Upper lobe of left lung (tissue), 6 donors: ENCODE measurements around the gene DPP10. TPM values are rescaled to one million over a fixed set of nuclear protein-coding genes. Genes with fewer than 3 reads are reported as not detected.

Experiments
- ATAC-seq, 2 donors: fragments of 200-7000 bp; cut with Tn5 transposase; one replicate each; pipeline ENCODE4 v1.9.1; 2022; ENCODE audit warnings: mild to moderate bottlenecking in 2 of 2, moderate library complexity in 2 of 2; ENCODE audit not compliant: low FRiP score in 2 of 2
- DNase-seq, 2 donors: peaks; one replicate each; pipeline ENCODE4 v3.0.0-alpha.2; 2019 to 2020
- H3K27ac ChIP-seq, 4 donors: fragments of 200-600 bp; sonication (generic); one replicate each; pipeline ENCODE4 v1.5.1; 2016 to 2019
- H3K27me3 ChIP-seq, 4 donors: fragments of 200-600 bp; sonication (generic); one replicate each; pipeline ENCODE4 v1.5.1; 2017 to 2019
- H3K36me3 ChIP-seq, 4 donors: fragments of 200-600 bp; sonication (generic); one replicate each; pipeline ENCODE4 v1.5.1; 2016 to 2019
- H3K4me1 ChIP-seq, 4 donors: fragments of 200-600 bp; sonication (generic); one replicate each; pipeline ENCODE4 v1.5.1; 2018 to 2019
- H3K4me3 ChIP-seq, 4 donors: fragments of 200-600 bp; sonication (generic); one replicate each; pipeline ENCODE4 v1.5.1; 2017 to 2019; ENCODE audit warnings: mild to moderate bottlenecking in 2 of 4, moderate library complexity in 1 of 4
- H3K9me3 ChIP-seq, 4 donors: fragments of 200-600 bp; sonication (generic); one replicate each; pipeline ENCODE4 v1.5.1; 2018 to 2019
- CTCF ChIP-seq, 6 experiments: fragments of 450-650 bp in 4 of 6; fragments of 200-600 bp in 2 of 6; sonication (generic) in 2 of 6; IDR thresholded peaks; one replicate each; pipeline ENCODE4 v1.5.1; 2016 to 2019; ENCODE audit warnings: antibody characterized with exemption in 6 of 6
- EP300 ChIP-seq, 4 donors: sonication (generic); formaldehyde crosslinking; IDR thresholded peaks; one replicate each; pipeline ENCODE4 v1.5.1; 2017; ENCODE audit warnings: antibody characterized with exemption in 4 of 4, control low read depth in 2 of 4
- POLR2A ChIP-seq, 4 donors: fragments of 450-650 bp; IDR thresholded peaks; one replicate each; pipeline ENCODE4 v1.5.1; 2016 to 2017; ENCODE audit warnings: antibody characterized with exemption in 4 of 4, mild to moderate bottlenecking in 2 of 4
- POLR2AphosphoS5 ChIP-seq, 2 donors: sonication (generic); formaldehyde crosslinking; IDR thresholded peaks; one replicate each; pipeline ENCODE4 v1.5.1; 2017; ENCODE audit warnings: antibody characterized with exemption in 2 of 2
- WGBS, 2 donors: methylation state at CpG; one replicate each; pipeline ENCODE4 v1.1.5; 2017 to 2018; 5-methylcytosine and 5-hydroxymethylcytosine counted together
- total RNA-seq, 6 donors: library from RNA; depleted of rRNA in 4 of 6; stranded (reverse); fragments of >200 nt in 4 of 6; gene quantifications; one replicate each; pipeline versions ENCODE4 v1.1.0 to v1.2.1, GENCODE V29; 2016 to 2021
- donor health status: DM: no; HTN: no; CAD: no; lungs with moderate emphysema.
- donor health status: DM: no; HTN: yes; CAD: no; lungs with severe emphysema.

DPP10 gene
- total RNA-seq, 6 donors from 2014 or later = 0.46 to 1.7 (median 0.77) TPM; not detected in 2

- DNase-seq (no peak), ATAC-seq (no peak)
- WGBS, 2 donors = 91 to 92% methylated on average over 3 of the region's 3 CpGs
- no peaks in the 10 kb centered on the region for H3K36me3 ChIP-seq
- H3K27ac ChIP-seq = no peak overlapping the region
- no peaks in the 10 kb centered on the region for H3K27me3 ChIP-seq
- TF ChIP-seq POLR2AphosphoS5 (IDR thresholded peaks at IDR 0.05) = no peak
- TF ChIP-seq POLR2A (IDR thresholded peaks at IDR 0.05) = no peak
- TF ChIP-seq EP300 (IDR thresholded peaks at IDR 0.05) = no peak
- H3K4me1 ChIP-seq = peaks cover 0 to 6% (median 0%) of the 10 kb centered on the region in 4 donors
- no peaks in the 10 kb centered on the region for H3K9me3 ChIP-seq
- no peak overlapping the region for H3K4me3 ChIP-seq
Measured at GRCh38 chr2:115610888-115611287, 1168.4 kb downstream of the DPP10 start.

GRCh38 chr2:115624332-115624731 lies 1181.9 kb downstream of the DPP10 start:
- ATAC-seq (no peak), DNase-seq (no peak)
- Histone ChIP-seq H3K4me1 (no peaks in the 10 kb centered on the region), H3K27ac (no peak overlapping the region), H3K9me3 (peaks cover 0 to 3% (median 0%) of the 10 kb centered on the region in 4 donors), H3K27me3 (no peaks in the 10 kb centered on the region), H3K36me3 (no peaks in the 10 kb centered on the region), H3K4me3 (no peak overlapping the region)
- TF ChIP-seq POLR2A (IDR thresholded peaks at IDR 0.05) (no peak), POLR2AphosphoS5 (IDR thresholded peaks at IDR 0.05) (no peak)
- 66 to 74% methylated on average over 4 of the region's 4 CpGs for WGBS, 2 donors

DNA sequence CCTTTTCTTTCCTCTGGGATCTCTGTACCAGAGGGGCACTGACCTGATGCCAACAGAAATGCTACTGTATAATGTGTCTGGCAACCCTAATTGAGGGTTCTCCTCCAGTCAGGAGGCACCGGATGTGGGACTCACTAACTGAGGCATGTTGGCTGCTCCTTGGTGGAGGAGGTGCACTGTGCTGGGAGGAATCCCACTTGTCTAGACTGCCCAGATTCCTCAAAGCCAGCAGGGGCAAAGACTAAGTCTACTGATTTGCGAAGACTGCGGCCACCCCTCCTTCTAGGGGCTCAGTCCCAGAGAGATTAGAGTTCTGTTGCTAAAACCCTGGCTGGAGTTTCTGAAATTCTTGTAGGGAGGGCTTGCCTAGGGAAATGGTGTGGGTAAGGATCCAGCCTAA lies 1192.1 kb downstream of the DPP10 start:
- Histone ChIP-seq H3K27me3 (no peaks in the 10 kb centered on the region), H3K4me1 (no peaks in the 10 kb centered on the region), H3K36me3 (no peaks in the 10 kb centered on the region), H3K27ac (no peak overlapping the region), H3K9me3 (peaks cover 0 to 12% (median 0%) of the 10 kb centered on the region in 4 donors), H3K4me3 (no peak overlapping the region)
- no peak for TF ChIP-seq EP300 (IDR thresholded peaks at IDR 0.05)
- TF ChIP-seq POLR2A (IDR thresholded peaks at IDR 0.05) = no peak
- TF ChIP-seq POLR2AphosphoS5 (IDR thresholded peaks at IDR 0.05) = no peak
- no peak for TF ChIP-seq CTCF (IDR thresholded peaks at IDR 0.05)
- 79 to 92% methylated on average over 3 of the region's 3 CpGs for WGBS, 2 donors
- no peak for DNase-seq
- no peak for ATAC-seq

GRCh38 chr2:115635430-115635829 lies 1193.0 kb downstream of the DPP10 start:
- Histone ChIP-seq H3K27ac (no peak overlapping the region), H3K36me3 (no peaks in the 10 kb centered on the region), H3K4me3 (no peak overlapping the region), H3K27me3 (no peaks in the 10 kb centered on the region), H3K4me1 (no peaks in the 10 kb centered on the region), H3K9me3 (peaks cover 0 to 12% (median 0%) of the 10 kb centered on the region in 4 donors)
- WGBS, 2 donors = 78 to 89% methylated on average over 2 of the region's 2 CpGs
- TF ChIP-seq POLR2A (IDR thresholded peaks at IDR 0.05) = no peak
- no peak for TF ChIP-seq EP300 (IDR thresholded peaks at IDR 0.05)
- TF ChIP-seq CTCF (IDR thresholded peaks at IDR 0.05) = no peak
- no peak for TF ChIP-seq POLR2AphosphoS5 (IDR thresholded peaks at IDR 0.05)
- no peak for DNase-seq
- ATAC-seq = peak in 1 of 2 donors; percentile 26

DNA sequence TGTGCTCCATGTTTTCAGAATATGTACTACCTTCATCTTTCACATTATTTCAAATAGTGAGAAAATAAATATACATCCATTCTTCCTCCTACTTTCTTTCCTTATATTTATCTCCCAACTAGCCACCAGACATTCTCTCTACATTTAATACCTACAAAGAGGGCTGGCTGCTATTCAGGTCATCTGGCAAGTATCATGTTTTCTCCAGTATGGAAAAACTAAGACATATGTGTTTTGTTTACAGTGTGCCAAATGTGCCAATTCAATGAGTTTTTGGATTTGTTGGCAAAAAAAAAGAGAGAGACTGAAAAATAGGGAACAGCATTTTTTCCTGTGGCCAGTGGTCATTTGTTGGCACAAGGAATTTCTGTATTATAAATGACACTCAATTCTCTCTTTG lies 1207.3 kb downstream of the DPP10 start:
- H3K27ac ChIP-seq = no peak overlapping the region

More for the DNA sequence above, 1207.3 kb downstream of the DPP10 start:
- DNase-seq = no peak
- no peak overlapping the region for H3K4me3 ChIP-seq
- no peaks in the 10 kb centered on the region for H3K36me3 ChIP-seq
- H3K27me3 ChIP-seq = no peaks in the 10 kb centered on the region
- no peak for TF ChIP-seq POLR2AphosphoS5 (IDR thresholded peaks at IDR 0.05)
- TF ChIP-seq EP300 (IDR thresholded peaks at IDR 0.05) = no peak
- TF ChIP-seq POLR2A (IDR thresholded peaks at IDR 0.05) = no peak
- no peak for TF ChIP-seq CTCF (IDR thresholded peaks at IDR 0.05)
- no peaks in the 10 kb centered on the region for H3K4me1 ChIP-seq
- ATAC-seq = no peak
- no peaks in the 10 kb centered on the region for H3K9me3 ChIP-seq
